ENCODE results near the gene KLF16. TPM values are rescaled to one million over a fixed set of nuclear protein-coding genes. Genes with fewer than 3 reads are reported as not detected.

KLF16 gene
- total and polyA plus RNA-seq, 10 of the 15 experiments (the other 5 are each of a cell fraction or from before 2014, with no cell fraction given): 0.03 to 41.2 (median 2.6) TPM

DNA sequence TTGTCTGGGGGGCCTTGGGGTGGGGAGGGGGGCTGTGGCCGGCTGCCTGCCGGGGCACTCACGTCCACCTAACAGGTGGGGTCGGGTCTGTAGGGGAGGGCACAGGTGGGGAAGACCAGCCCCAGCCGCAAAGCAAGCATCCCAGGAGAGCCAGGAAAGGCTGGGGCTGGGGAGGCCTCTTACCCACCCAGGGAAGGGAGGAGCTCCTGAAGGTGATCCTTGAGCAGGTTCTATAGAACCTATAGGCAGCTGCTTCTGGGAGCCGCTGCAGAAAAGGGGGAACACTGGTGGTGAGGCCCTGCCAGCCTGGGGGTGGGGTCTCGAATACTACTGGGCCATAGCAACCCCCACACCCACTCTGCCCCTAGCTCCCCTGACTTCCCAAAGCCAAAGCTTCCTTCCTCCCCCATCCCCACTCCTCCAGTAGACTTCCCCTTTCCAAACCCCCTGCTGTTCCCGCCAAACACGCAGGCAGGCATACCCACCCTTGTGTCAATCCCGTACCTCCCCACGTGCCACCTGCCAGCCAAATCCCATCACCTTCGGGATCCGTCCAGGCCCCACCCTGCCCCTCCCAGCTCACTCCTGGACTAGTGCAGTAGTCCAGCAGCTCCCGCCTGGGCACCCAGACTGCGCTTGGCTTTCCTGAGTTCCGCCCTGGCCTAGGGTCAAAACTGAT, 5.6 kb downstream of the KLF16 start:
- peaks cover 20% of the 10 kb centered on the region for H3K4me1 ChIP-seq (ENCODE audit: control insufficient read depth, insufficient read depth, low read length)
- RAD21 ChIA-PET (ENCODE audit: unreplicated experiment): interaction anchor here (0.7 to 1.5 kb wide), 2 partner anchors 17 to 194 kb away, joined by 3 to 6 read pairs; no protein-coding TSS in a partner anchor
- H3K36me3 ChIP-seq (ENCODE audit: control insufficient read depth in 2 of 2, insufficient read depth in 2 of 2, low read length in 1 of 2): peaks cover 0 to 1% of the 10 kb centered on the region in 2 experiments; a peak in 2 of 4 replicates
- SMC1A ChIA-PET (ENCODE audit: uncharacterized antibody, unreplicated experiment): interaction anchor here (1.2 kb wide), 1 partner anchor 40 kb away, joined by 4 read pairs; no protein-coding TSS in a partner anchor
- H2AFZ ChIP-seq (ENCODE audit: control insufficient read depth, low read depth, low read length): no peak overlapping the region
- peaks cover 7% of the 10 kb centered on the region; the same call in 1 of the 2 replicates for H4K20me1 ChIP-seq (ENCODE audit: control insufficient read depth, insufficient read depth)
- no peak for DNase-seq (ENCODE audit: low read depth, low spot score)
- FAIRE-seq: no peak
- peak overlapping the region; percentile 97 for H3K4me2 ChIP-seq (ENCODE audit: control insufficient read depth, insufficient read depth)
- peaks cover 87% of the 10 kb centered on the region for H3K79me2 ChIP-seq (ENCODE audit: control insufficient read depth, insufficient read depth, low read length)
- no TSS peak for BruUV-seq (replicated peaks)
- peak overlapping the region; percentile 87; the same call in 1 of the 2 replicates for H3K27ac ChIP-seq (ENCODE audit: control insufficient read depth, insufficient read depth)
- H3K9ac ChIP-seq (ENCODE audit: control insufficient read depth, insufficient read depth, low read length): peak overlapping the region; percentile 64; the same call in 1 of the 2 replicates
- POLR2A ChIA-PET: interaction anchor here (0.6 to 2.6 kb wide), 4 partner anchors 11 to 237 kb away, joined by 3 to 15 read pairs (median 6); partner anchors contain the start of genes ADAT3 and SCAMP4
- H3K27me3 ChIP-seq (replicated peaks in 1 of 2; ENCODE audit: control insufficient read depth in 2 of 2, insufficient read depth in 2 of 2, low read length in 1 of 2): no peaks in the 10 kb centered on the region
- H3K4me3 ChIP-seq: peak overlapping the region; percentile 82
- no peaks in the 10 kb centered on the region for H3K9me3 ChIP-seq (replicated peaks; ENCODE audit: control insufficient read depth, insufficient read depth, low read length)
- CTCF ChIA-PET: interaction anchor here (0.7 to 2.8 kb wide), 3 partner anchors 9 to 72 kb away, joined by 3 to 11 read pairs (median 3); partner anchors contain the start of gene REXO1
- 62% methylated on average over 12 of the region's 16 CpGs for WGBS (ENCODE audit: insufficient coverage, insufficient replicate concordance, low lambda C conversion rate, missing lambda C conversion rate)
- ATAC-seq: no peak
- intact Hi-C loops (cut with micrococcal nuclease; ENCODE audit: unreplicated experiment) (no loop called here), in situ Hi-C loops (cut with MboI) (loop anchor here (25.0 kb wide), 1 partner anchor 1505 kb away; the partner anchor contains the start of gene NFIC)
- TF ChIP-seq, protein P1, sequence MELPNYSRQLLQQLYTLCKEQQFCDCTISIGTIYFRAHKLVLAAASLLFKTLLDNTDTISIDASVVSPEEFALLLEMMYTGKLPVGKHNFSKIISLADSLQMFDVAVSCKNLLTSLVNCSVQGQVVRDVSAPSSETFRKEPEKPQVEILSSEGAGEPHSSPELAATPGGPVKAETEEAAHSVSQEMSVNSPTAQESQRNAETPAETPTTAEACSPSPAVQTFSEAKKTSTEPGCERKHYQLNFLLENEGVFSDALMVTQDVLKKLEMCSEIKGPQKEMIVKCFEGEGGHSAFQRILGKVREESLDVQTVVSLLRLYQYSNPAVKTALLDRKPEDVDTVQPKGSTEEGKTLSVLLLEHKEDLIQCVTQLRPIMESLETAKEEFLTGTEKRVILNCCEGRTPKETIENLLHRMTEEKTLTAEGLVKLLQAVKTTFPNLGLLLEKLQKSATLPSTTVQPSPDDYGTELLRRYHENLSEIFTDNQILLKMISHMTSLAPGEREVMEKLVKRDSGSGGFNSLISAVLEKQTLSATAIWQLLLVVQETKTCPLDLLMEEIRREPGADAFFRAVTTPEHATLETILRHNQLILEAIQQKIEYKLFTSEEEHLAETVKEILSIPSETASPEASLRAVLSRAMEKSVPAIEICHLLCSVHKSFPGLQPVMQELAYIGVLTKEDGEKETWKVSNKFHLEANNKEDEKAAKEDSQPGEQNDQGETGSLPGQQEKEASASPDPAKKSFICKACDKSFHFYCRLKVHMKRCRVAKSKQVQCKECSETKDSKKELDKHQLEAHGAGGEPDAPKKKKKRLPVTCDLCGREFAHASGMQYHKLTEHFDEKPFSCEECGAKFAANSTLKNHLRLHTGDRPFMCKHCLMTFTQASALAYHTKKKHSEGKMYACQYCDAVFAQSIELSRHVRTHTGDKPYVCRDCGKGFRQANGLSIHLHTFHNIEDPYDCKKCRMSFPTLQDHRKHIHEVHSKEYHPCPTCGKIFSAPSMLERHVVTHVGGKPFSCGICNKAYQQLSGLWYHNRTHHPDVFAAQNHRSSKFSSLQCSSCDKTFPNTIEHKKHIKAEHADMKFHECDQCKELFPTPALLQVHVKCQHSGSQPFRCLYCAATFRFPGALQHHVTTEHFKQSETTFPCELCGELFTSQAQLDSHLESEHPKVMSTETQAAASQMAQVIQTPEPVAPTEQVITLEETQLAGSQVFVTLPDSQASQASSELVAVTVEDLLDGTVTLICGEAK (IDR thresholded peaks at IDR 0.05; ENCODE audit: borderline replicate concordance): no peak
- no peak for TF ChIP-seq CHD1 (IDR thresholded peaks at IDR 0.05; ENCODE audit: low read depth, low read length)
- TF ChIP-seq YY1 (IDR thresholded peaks at IDR 0.05; ENCODE audit: low read depth, low read length): no peak
- no peak for TF ChIP-seq RAD51 (IDR thresholded peaks at IDR 0.05)
- TF ChIP-seq EGR1 (IDR thresholded peaks at IDR 0.05; ENCODE audit: borderline replicate concordance in 1 of 2, low read depth in 2 of 2, low read length in 2 of 2): no peak
- TF ChIP-seq ESRRA (IDR thresholded peaks at IDR 0.05; ENCODE audit: low read length): no peak
- TF ChIP-seq NKRF (conservative IDR thresholded peaks at IDR 0.05): no peak
- no peak for TF ChIP-seq EED (IDR thresholded peaks at IDR 0.05; ENCODE audit: low read depth)
- TF ChIP-seq BACH1 (IDR thresholded peaks at IDR 0.05; ENCODE audit: borderline replicate concordance): no peak
- TF ChIP-seq TARDBP (IDR thresholded peaks at IDR 0.05; ENCODE audit: borderline replicate concordance): no peak
- TF ChIP-seq GABPA (IDR thresholded peaks at IDR 0.05; ENCODE audit: low read depth): no peak
- TF ChIP-seq, protein P2, sequence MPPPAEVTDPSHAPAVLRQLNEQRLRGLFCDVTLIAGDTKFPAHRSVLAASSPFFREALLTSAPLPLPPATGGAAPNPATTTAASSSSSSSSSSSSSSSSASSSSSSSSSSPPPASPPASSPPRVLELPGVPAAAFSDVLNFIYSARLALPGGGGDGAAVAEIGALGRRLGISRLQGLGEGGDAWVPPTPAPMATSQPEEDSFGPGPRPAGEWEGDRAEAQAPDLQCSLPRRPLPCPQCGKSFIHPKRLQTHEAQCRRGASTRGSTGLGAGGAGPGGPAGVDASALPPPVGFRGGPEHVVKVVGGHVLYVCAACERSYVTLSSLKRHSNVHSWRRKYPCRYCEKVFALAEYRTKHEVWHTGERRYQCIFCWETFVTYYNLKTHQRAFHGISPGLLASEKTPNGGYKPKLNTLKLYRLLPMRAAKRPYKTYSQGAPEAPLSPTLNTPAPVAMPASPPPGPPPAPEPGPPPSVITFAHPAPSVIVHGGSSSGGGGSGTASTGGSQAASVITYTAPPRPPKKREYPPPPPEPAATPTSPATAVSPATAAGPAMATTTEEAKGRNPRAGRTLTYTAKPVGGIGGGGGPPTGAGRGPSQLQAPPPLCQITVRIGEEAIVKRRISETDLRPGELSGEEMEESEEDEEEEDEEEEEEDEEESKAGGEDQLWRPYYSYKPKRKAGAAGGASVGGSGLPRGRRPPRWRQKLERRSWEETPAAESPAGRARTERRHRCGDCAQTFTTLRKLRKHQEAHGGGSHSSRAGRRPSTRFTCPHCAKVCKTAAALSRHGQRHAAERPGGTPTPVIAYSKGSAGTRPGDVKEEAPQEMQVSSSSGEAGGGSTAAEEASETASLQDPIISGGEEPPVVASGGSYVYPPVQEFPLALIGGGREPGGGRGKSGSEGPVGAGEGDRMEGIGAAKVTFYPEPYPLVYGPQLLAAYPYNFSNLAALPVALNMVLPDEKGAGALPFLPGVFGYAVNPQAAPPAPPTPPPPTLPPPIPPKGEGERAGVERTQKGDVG (CRISPR knock-in tag; IDR thresholded peaks at IDR 0.05): no peak
- no peak for TF ChIP-seq IKZF2 (IDR thresholded peaks at IDR 0.05)
- no peak for TF ChIP-seq SRF (IDR thresholded peaks at IDR 0.05; ENCODE audit: low read depth in 2 of 2, low read length in 2 of 2)
